Endothelial cell (in vitro differentiated cells): Measurements from ENCODE around the gene SMYD2. TPM values are rescaled to one million over a fixed set of nuclear protein-coding genes. Genes with fewer than 3 reads are reported as not detected.

Source experiments
- DNase-seq: peaks from one replicate; pipeline ENCODE4 v3.0.0; 2021; ENCODE audit warnings: low spot score
- H3K27ac Mint-ChIP-seq: one replicate; pipeline ENCODE4 v1.8.0; 2021; ENCODE audit warnings: mixed read lengths, inconsistent platforms; ENCODE audit not compliant: unreplicated experiment
- H3K27me3 Mint-ChIP-seq: one replicate; pipeline ENCODE4 v1.8.0; 2021; ENCODE audit warnings: mild to moderate bottlenecking, moderate library complexity, mixed read lengths, inconsistent platforms; ENCODE audit not compliant: unreplicated experiment
- H3K36me3 Mint-ChIP-seq: one replicate; pipeline ENCODE4 v1.8.0; 2021; ENCODE audit warnings: mild to moderate bottlenecking, low read depth, mixed read lengths, inconsistent platforms; ENCODE audit not compliant: unreplicated experiment
- H3K4me1 Mint-ChIP-seq: one replicate; pipeline ENCODE4 v1.8.0; 2021; ENCODE audit warnings: mild to moderate bottlenecking, mixed read lengths, inconsistent platforms; ENCODE audit not compliant: unreplicated experiment
- H3K4me3 Mint-ChIP-seq: one replicate; pipeline ENCODE4 v1.8.0; 2021; ENCODE audit warnings: mild to moderate bottlenecking, mixed read lengths, inconsistent platforms; ENCODE audit not compliant: unreplicated experiment
- H3K9me3 Mint-ChIP-seq: one replicate; pipeline ENCODE4 v1.8.0; 2021; ENCODE audit warnings: mixed read lengths, inconsistent platforms; ENCODE audit not compliant: unreplicated experiment
- total RNA-seq: library from RNA; stranded (reverse); fragmentation: NEBNext Ultra II Directional; extraction: Animal tissue kit (Norgen Biotek cat#: 25700); gene quantifications from one replicate; pipeline ENCODE4 v1.2.1, GENCODE V29; 2021; ENCODE audit not compliant: unreplicated experiment
- TF ChIP-seq, protein P1 (sequence below): fragments of 200-600 bp; sonication (generic); IDR thresholded peaks from one replicate; pipeline ENCODE4 v1.5.0; 2021; ENCODE audit warnings: antibody characterized with exemption; ENCODE audit not compliant: unreplicated experiment

SMYD2 gene
- total RNA-seq, 1 donor from 2014 or later, result 44.1 TPM

DNA sequence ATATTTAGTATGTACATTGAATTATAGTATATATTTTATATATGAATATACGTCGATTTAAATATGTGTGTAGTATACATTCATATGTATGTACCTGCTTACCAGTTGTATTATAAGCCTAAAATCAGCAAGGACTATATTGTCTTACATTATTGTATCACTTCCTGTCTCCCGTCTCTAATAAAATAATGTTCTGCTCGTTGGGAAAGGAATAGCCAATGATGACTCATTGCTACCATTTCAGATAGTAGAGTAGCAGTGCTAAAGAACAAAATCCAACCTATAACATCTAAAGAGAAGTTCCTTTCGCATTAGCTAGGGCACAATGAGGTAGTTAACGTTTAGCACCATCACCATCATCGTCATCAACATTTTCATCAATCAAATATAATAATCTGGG is 39.9 kb upstream of the SMYD2 start:
- DNase-seq, result no peak
- Mint-ChIP-seq H3K27me3 (peaks cover 2% of the 10 kb centered on the region), H3K4me3 (no peak overlapping the region), H3K27ac (no peak overlapping the region), H3K4me1 (no peaks in the 10 kb centered on the region), H3K36me3 (no peaks in the 10 kb centered on the region), H3K9me3 (no peaks in the 10 kb centered on the region)
- TF ChIP-seq, protein P1, sequence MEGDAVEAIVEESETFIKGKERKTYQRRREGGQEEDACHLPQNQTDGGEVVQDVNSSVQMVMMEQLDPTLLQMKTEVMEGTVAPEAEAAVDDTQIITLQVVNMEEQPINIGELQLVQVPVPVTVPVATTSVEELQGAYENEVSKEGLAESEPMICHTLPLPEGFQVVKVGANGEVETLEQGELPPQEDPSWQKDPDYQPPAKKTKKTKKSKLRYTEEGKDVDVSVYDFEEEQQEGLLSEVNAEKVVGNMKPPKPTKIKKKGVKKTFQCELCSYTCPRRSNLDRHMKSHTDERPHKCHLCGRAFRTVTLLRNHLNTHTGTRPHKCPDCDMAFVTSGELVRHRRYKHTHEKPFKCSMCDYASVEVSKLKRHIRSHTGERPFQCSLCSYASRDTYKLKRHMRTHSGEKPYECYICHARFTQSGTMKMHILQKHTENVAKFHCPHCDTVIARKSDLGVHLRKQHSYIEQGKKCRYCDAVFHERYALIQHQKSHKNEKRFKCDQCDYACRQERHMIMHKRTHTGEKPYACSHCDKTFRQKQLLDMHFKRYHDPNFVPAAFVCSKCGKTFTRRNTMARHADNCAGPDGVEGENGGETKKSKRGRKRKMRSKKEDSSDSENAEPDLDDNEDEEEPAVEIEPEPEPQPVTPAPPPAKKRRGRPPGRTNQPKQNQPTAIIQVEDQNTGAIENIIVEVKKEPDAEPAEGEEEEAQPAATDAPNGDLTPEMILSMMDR, result no peak

- Mint-ChIP-seq H3K9me3 (no peaks in the 10 kb centered on the region), H3K27me3 (peaks cover 2% of the 10 kb centered on the region), H3K4me1 (peaks cover 6% of the 10 kb centered on the region), H3K27ac (no peak overlapping the region), H3K4me3 (no peak overlapping the region), H3K36me3 (no peaks in the 10 kb centered on the region)
- DNase-seq, result no peak
- TF ChIP-seq, protein P1, result no peak
Measured at GRCh38 chr1:214244252-214244651, 36.7 kb upstream of the SMYD2 start.

DNA sequence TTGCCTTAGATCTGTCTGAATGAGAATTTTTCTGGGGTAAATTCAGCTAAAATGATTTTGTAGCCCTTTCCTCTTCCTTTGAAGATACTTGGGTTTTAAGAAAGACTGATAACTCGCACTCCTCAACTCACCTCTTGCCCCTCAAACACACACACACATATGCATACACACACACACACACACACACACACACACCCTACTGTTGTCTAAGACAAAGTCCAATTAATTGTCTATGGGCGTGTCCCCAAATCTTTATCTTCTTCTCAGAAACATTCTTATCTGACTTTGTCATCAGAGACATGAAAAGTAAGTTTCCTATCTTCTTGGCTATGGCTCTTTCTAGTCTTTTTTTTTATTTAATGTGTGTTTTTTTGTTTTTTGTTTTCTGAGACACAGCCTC is 36.1 kb upstream of the SMYD2 start:
- no peaks in the 10 kb centered on the region for H3K36me3 Mint-ChIP-seq
- no peak for DNase-seq
- H3K9me3 Mint-ChIP-seq, result no peaks in the 10 kb centered on the region
- H3K27ac Mint-ChIP-seq, result no peak overlapping the region
- TF ChIP-seq, protein P1, result no peak
- no peak overlapping the region for H3K4me3 Mint-ChIP-seq
- H3K27me3 Mint-ChIP-seq, result peaks cover 2% of the 10 kb centered on the region
- H3K4me1 Mint-ChIP-seq, result peaks cover 7% of the 10 kb centered on the region

DNA sequence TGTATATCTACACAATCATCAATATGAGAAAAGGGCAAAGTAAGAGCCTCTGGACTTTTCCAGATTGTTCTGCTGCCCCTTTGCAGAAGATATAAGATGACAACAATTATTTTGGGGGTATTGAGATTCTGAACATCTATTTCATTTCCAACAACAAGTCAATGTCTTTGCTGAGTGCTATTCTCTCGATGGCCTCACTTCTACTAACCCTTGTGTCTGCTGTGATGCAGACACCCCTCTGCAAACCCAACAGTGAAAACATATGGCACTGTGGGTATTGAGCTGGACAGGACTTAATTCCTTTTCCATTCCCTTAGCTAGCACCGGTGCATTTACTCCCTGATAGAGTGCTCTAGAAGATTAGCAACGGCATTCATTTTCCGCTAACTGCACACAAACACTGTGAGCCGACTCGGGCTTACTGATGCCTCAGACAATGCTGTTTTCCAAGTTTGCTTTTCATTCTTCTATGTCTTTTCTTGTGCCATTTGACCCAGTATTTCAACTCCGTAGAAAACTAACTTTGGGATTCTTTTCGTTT is 33.4 kb upstream of the SMYD2 start:
- Mint-ChIP-seq H3K36me3 (no peaks in the 10 kb centered on the region), H3K27me3 (peaks cover 2% of the 10 kb centered on the region), H3K27ac (no peak overlapping the region), H3K4me1 (peaks cover 10% of the 10 kb centered on the region), H3K4me3 (no peak overlapping the region), H3K9me3 (no peaks in the 10 kb centered on the region)
- TF ChIP-seq, protein P1, result no peak
- DNase-seq, result no peak

- no peaks in the 10 kb centered on the region for H3K36me3 Mint-ChIP-seq
- peaks cover 10% of the 10 kb centered on the region for H3K4me1 Mint-ChIP-seq
- no peak overlapping the region for H3K4me3 Mint-ChIP-seq
- DNase-seq, result no peak
- H3K27me3 Mint-ChIP-seq, result peaks cover 2% of the 10 kb centered on the region
- no peak overlapping the region for H3K27ac Mint-ChIP-seq
- H3K9me3 Mint-ChIP-seq, result no peaks in the 10 kb centered on the region
- TF ChIP-seq, protein P1, result no peak
Measured at GRCh38 chr1:214248311-214249085, 32.5 kb upstream of the SMYD2 start.
